H9 (cell line): Measurements from ENCODE around the gene OGFOD2. TPM values are rescaled to one million over a fixed set of nuclear protein-coding genes. Genes with fewer than 3 reads are reported as not detected.

Source experiments
- DNase-seq: peaks from one replicate; pipeline ENCODE4 v3.0.0-alpha.2; 2017
- H2AFZ ChIP-seq: one replicate; pipeline ENCODE4 v1.6.1; 2013; ENCODE audit warnings: mild to moderate bottlenecking, low read length, control low read depth, moderate library complexity
- H2AK5ac ChIP-seq: 2 replicates; pipeline ENCODE4 v1.6.1; 2013; ENCODE audit warnings: low read length, control low read depth, mixed read lengths; ENCODE audit not compliant: insufficient read length
- H2BK120ac ChIP-seq: one replicate; pipeline ENCODE4 v1.6.1; 2013; ENCODE audit warnings: low read depth, mild to moderate bottlenecking, low read length, control low read depth, inconsistent platforms; ENCODE audit not compliant: poor library complexity, severe bottlenecking
- H2BK12ac ChIP-seq: 2 replicates; pipeline ENCODE4 v1.6.1; 2013; ENCODE audit warnings: low read length, control low read depth, mixed read lengths, low read depth; ENCODE audit not compliant: insufficient read length
- H2BK15ac ChIP-seq: 2 replicates; pipeline ENCODE4 v1.6.1; 2013; ENCODE audit warnings: low read depth, low read length, control low read depth
- H2BK20ac ChIP-seq: one replicate; pipeline ENCODE4 v1.6.1; 2013; ENCODE audit warnings: low read depth, mild to moderate bottlenecking, low read length, control low read depth, inconsistent platforms; ENCODE audit not compliant: poor library complexity, severe bottlenecking
- H2BK5ac ChIP-seq: 2 replicates; pipeline ENCODE4 v1.6.1; 2013; ENCODE audit warnings: low read length, control low read depth, mixed read lengths; ENCODE audit not compliant: insufficient read length
- H3K14ac ChIP-seq: 2 replicates; pipeline ENCODE4 v1.6.1; 2013; ENCODE audit warnings: low read length, control low read depth; ENCODE audit not compliant: insufficient read depth
- H3K18ac ChIP-seq: 2 replicates; pipeline ENCODE4 v1.6.1; 2013; ENCODE audit warnings: low read depth, mild to moderate bottlenecking, mixed read lengths, low read length, control low read depth; ENCODE audit not compliant: insufficient read length
- H3K23ac ChIP-seq: 2 replicates; pipeline ENCODE4 v1.6.1; 2013; ENCODE audit warnings: low read length, control low read depth, mixed read lengths, low read depth; ENCODE audit not compliant: insufficient read length
- H3K23me2 ChIP-seq: 2 replicates; pipeline ENCODE4 v1.6.1; 2013; ENCODE audit warnings: low read depth, mild to moderate bottlenecking, mixed read lengths, low read length, control low read depth; ENCODE audit not compliant: insufficient read length, poor library complexity, severe bottlenecking
- H3K27ac ChIP-seq: 2 replicates; pipeline ENCODE4 v1.5.1; 2013; ENCODE audit warnings: low read length, control low read depth, mixed read lengths, low read depth; ENCODE audit not compliant: insufficient read length
- H3K27me3 ChIP-seq: 2 replicates; pipeline ENCODE4 v1.6.1; 2013; ENCODE audit warnings: low read length, control low read depth, inconsistent platforms; ENCODE audit not compliant: insufficient read depth
- H3K4ac ChIP-seq: 2 replicates; pipeline ENCODE4 v1.6.1; 2013; ENCODE audit warnings: low read depth, mild to moderate bottlenecking, control low read depth, inconsistent platforms, low read length, moderate library complexity
- H3K4me1 ChIP-seq: 2 replicates; pipeline ENCODE4 v1.6.1; 2013; ENCODE audit warnings: low read length, control low read depth, inconsistent platforms; ENCODE audit not compliant: insufficient read depth
- H3K4me2 ChIP-seq: 2 replicates; pipeline ENCODE4 v1.6.1; 2013; ENCODE audit warnings: low read length, control low read depth, mixed read lengths; ENCODE audit not compliant: insufficient read length, insufficient read depth
- H3K56ac ChIP-seq: 2 replicates; pipeline ENCODE4 v1.6.1; 2013; ENCODE audit warnings: low read depth, mild to moderate bottlenecking, mixed read lengths, low read length, control low read depth; ENCODE audit not compliant: insufficient read length
- H3K79me1 ChIP-seq: 2 replicates; pipeline ENCODE4 v1.6.1; 2013; ENCODE audit warnings: low read depth, mild to moderate bottlenecking, moderate library complexity, low read length, control low read depth, inconsistent platforms; ENCODE audit not compliant: insufficient read depth, poor library complexity, severe bottlenecking
- H3K79me2 ChIP-seq: 2 replicates; pipeline ENCODE4 v1.6.1; 2013; ENCODE audit warnings: low read length, control low read depth, inconsistent platforms; ENCODE audit not compliant: insufficient read depth
- H3K9ac ChIP-seq: 2 replicates; pipeline ENCODE4 v1.6.1; 2013; ENCODE audit warnings: low read length, control low read depth, mixed read lengths; ENCODE audit not compliant: insufficient read length; ENCODE audit errors: extremely low read depth
- H3K9me3 ChIP-seq: one replicate; pipeline ENCODE4 v1.6.1; 2013; ENCODE audit warnings: low read depth, low read length, inconsistent platforms; ENCODE audit not compliant: control insufficient read depth
- H3T11ph ChIP-seq: one replicate; pipeline ENCODE4 v1.6.1; 2013; ENCODE audit warnings: mild to moderate bottlenecking, low read length, control low read depth, inconsistent platforms
- H4K20me1 ChIP-seq: one replicate; pipeline ENCODE4 v1.6.1; 2013; ENCODE audit not compliant: control insufficient read depth, insufficient read length, insufficient read depth
- H4K5ac ChIP-seq: 2 replicates; pipeline ENCODE4 v1.6.1; 2013; ENCODE audit warnings: low read depth, mild to moderate bottlenecking, mixed read lengths, low read length, control low read depth; ENCODE audit not compliant: insufficient read length
- H4K8ac ChIP-seq: replicated peaks from 2 replicates; pipeline ENCODE4 v1.6.1; 2013; ENCODE audit warnings: low read length, control low read depth, mixed read lengths, low read depth; ENCODE audit not compliant: insufficient read length
- H4K91ac ChIP-seq: 2 replicates; pipeline ENCODE4 v1.6.1; 2013; ENCODE audit warnings: low read depth, mild to moderate bottlenecking, moderate library complexity, mixed read lengths, low read length, control low read depth; ENCODE audit not compliant: insufficient read length
- H3K27ac Mint-ChIP-seq, 3 experiments: 2 replicates in 2 of 3; 3 replicates in 1 of 3; pipeline ENCODE4 v1.8.0; 2020 to 2021; ENCODE audit warnings: mixed read lengths in 3 of 3, mild to moderate bottlenecking in 1 of 3, moderate library complexity in 1 of 3
- H3K27me3 Mint-ChIP-seq: 2 replicates; pipeline ENCODE4 v1.8.0; 2021; ENCODE audit warnings: low read depth, mild to moderate bottlenecking, moderate library complexity, mixed read lengths
- H3K36me3 Mint-ChIP-seq, 3 experiments: 2 replicates in 2 of 3; 3 replicates in 1 of 3; pipeline ENCODE4 v1.8.0; 2020 to 2021; ENCODE audit warnings: low read depth in 3 of 3, mixed read lengths in 3 of 3; ENCODE audit not compliant: insufficient read depth in 1 of 3
- H3K4me1 Mint-ChIP-seq, 2 experiments: 2 replicates each; pipeline ENCODE4 v1.8.0; 2020; ENCODE audit warnings: mixed read lengths in 2 of 2
- H3K4me3 Mint-ChIP-seq, 2 experiments: 2 replicates in 1 of 2; 3 replicates in 1 of 2; pipeline ENCODE4 v1.8.0; 2020 to 2021; ENCODE audit warnings: mild to moderate bottlenecking in 2 of 2, mixed read lengths in 2 of 2, moderate library complexity in 1 of 2
- H3K9me3 Mint-ChIP-seq, 2 experiments: 2 replicates in 1 of 2; 3 replicates in 1 of 2; pipeline ENCODE4 v1.8.0; 2020; ENCODE audit warnings: mild to moderate bottlenecking in 2 of 2, mixed read lengths in 2 of 2, moderate library complexity in 1 of 2
- CTCF ChIP-seq: fragments of 200-600 bp; sonication (generic); conservative IDR thresholded peaks from 3 replicates; pipeline ENCODE4 v1.8.0; 2021; ENCODE audit warnings: antibody characterized with exemption, mild to moderate bottlenecking
- WGBS: extraction: QIAGEN DNeasy Blood & Tissue Kit; methylation state at CpG from one replicate; pipeline ENCODE4 v1.1.7; 2013; ENCODE audit warnings: missing lambda C conversion rate, low lambda C conversion rate, mixed read lengths; ENCODE audit not compliant: insufficient read length; ENCODE audit errors: extremely low coverage; 5-methylcytosine and 5-hydroxymethylcytosine counted together
- total RNA-seq: library from RNA; stranded (reverse); gene quantifications from 2 replicates; pipeline ENCODE4 v1.2.1, GENCODE V29; 2021

Gene OGFOD2
- total RNA-seq, 1 experiment from 2014 or later, result 14.7 TPM

- Mint-ChIP-seq H3K4me1 (peaks cover 0 to 2% of the 10 kb centered on the region in 2 experiments; a peak in 2 of 4 replicates), H3K36me3 (no peaks in the 10 kb centered on the region), H3K9me3 (no peaks in the 10 kb centered on the region), H3K27me3 (peaks cover 5% of the 10 kb centered on the region), H3K27ac (peak overlapping the region in 2 of 3 experiments; percentile 11 to 16; a peak in 2 of 7 replicates), H3K4me3 (no peak overlapping the region)
- Histone ChIP-seq H3K27ac (no peak overlapping the region), H2BK12ac (no peak overlapping the region), H3K23ac (no peak overlapping the region), H3K4ac (no peak overlapping the region), H3K79me1 (no peaks in the 10 kb centered on the region), H3K4me1 (no peaks in the 10 kb centered on the region), H3K56ac (no peak overlapping the region), H2BK20ac (no peak overlapping the region), H2BK15ac (no peak overlapping the region), H3T11ph (no peak overlapping the region), H2AK5ac (no peak overlapping the region), H2BK5ac (no peak overlapping the region), H3K9me3 (no peaks in the 10 kb centered on the region), H4K5ac (no peak overlapping the region), H3K23me2 (no peaks in the 10 kb centered on the region), H4K8ac (no peak overlapping the region), H4K91ac (no peak overlapping the region), H3K79me2 (no peaks in the 10 kb centered on the region), H3K9ac (no peak overlapping the region), H3K14ac (no peak overlapping the region), H3K4me2 (no peak overlapping the region), H2AFZ (no peak overlapping the region), H4K20me1 (no peaks in the 10 kb centered on the region), H2BK120ac (no peak overlapping the region), H3K18ac (no peak overlapping the region), H3K27me3 (no peaks in the 10 kb centered on the region)
- DNase-seq, result no peak
- TF ChIP-seq CTCF, result no peak
- WGBS, result no CpG with 5 or more reads among the region's 8 CpGs
These were observed 39.7 kb upstream of the OGFOD2 start for GRCh38 chr12:122935318-122935717.
